IPS-15b (cell line): ENCODE measurements around the gene RGL3.

ENCODE experiments used
- H3K27me3 ChIP-seq: one replicate; pipeline ENCODE4 v1.6.1; 2013; ENCODE audit warnings: low read length; ENCODE audit not compliant: control insufficient read depth, insufficient read depth
- H3K36me3 ChIP-seq: one replicate; pipeline ENCODE4 v1.6.1; 2013; ENCODE audit warnings: low read length; ENCODE audit not compliant: control insufficient read depth, insufficient read depth
- H3K4me1 ChIP-seq: one replicate; pipeline ENCODE4 v1.6.1; 2013; ENCODE audit warnings: mild to moderate bottlenecking, low read length; ENCODE audit not compliant: control insufficient read depth, insufficient read depth
- H3K4me3 ChIP-seq: one replicate; pipeline ENCODE4 v1.5.1; 2013; ENCODE audit warnings: low read depth, low read length
- H3K9ac ChIP-seq: one replicate; pipeline ENCODE4 v1.6.1; 2013; ENCODE audit warnings: low read depth, mild to moderate bottlenecking, low read length
- H3K9me3 ChIP-seq: one replicate; pipeline ENCODE4 v1.6.1; 2013; ENCODE audit warnings: mild to moderate bottlenecking, low read length; ENCODE audit not compliant: control insufficient read depth, insufficient read depth

The RGL3 gene

GRCh38 chr19:11425719-11426457 lies 6.8 kb upstream of the RGL3 start:
- Histone ChIP-seq H3K4me3 (no peak overlapping the region), H3K4me1 (peaks cover 2% of the 10 kb centered on the region), H3K27me3 (peaks cover 11% of the 10 kb centered on the region), H3K36me3 (no peaks in the 10 kb centered on the region), H3K9me3 (no peaks in the 10 kb centered on the region), H3K9ac (no peak overlapping the region)

DNA sequence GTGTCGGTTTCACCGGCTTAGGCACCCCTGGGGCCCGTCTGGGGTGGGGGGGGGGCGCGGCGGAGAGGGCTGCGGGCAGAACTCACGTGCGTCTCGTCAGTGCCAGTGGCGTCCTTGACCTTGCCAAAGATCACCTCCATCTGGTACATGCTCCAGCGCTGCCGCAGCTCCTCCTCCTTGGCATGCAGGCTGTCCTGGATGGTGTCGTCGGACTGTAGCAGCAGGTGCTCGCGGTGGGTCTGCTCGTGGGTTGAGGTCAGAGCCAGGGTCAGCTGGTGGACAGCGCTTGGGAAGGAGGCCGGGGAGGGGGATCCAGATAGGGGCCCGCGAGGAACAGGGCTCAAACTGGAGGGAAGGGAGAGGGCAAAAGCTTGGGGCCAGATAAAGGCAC lies 4.7 kb upstream of the RGL3 start:
- peaks cover 4% of the 10 kb centered on the region for H3K4me1 ChIP-seq
- peaks cover 22% of the 10 kb centered on the region for H3K27me3 ChIP-seq
- no peak overlapping the region for H3K4me3 ChIP-seq
- H3K9ac ChIP-seq, result no peak overlapping the region
- H3K36me3 ChIP-seq, result no peaks in the 10 kb centered on the region
- no peaks in the 10 kb centered on the region for H3K9me3 ChIP-seq

DNA sequence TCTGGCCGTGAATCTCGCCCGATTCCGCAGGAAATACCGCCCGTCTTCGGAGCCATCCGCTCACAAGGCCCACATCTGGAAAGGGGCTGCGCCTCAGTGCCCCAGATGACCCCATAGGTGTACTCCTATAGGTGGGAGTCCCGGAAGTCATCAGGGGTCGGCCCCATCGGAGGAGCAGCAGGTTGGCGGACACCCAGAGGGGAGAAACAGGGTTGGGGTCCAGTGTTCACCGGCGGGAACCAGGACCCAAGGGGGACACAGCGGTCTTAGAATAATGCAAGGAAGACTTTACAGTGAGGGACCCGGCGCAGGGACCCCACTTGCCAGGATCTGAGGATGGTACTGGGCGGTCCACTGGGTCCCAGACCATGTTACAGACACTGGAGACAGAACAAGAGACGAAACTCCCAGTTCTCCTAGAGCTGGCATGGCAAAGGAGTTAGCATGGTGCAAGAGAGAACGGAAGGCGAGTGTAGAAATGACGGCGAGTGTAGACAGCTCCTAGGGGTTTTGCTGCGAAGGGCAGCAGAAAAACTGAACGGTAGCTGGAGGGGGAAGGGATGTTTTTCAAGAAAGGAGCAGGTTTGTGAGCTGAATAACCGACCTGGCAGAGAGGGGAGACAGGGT lies 4.2 kb upstream of the RGL3 start:
- H3K36me3 ChIP-seq, result no peaks in the 10 kb centered on the region
- H3K27me3 ChIP-seq, result peaks cover 22% of the 10 kb centered on the region
- H3K9me3 ChIP-seq, result no peaks in the 10 kb centered on the region
- no peak overlapping the region for H3K9ac ChIP-seq
- H3K4me3 ChIP-seq, result peak overlapping the region; percentile 72
- peaks cover 4% of the 10 kb centered on the region for H3K4me1 ChIP-seq

- H3K4me3 ChIP-seq, result peak overlapping the region; percentile 72
- no peaks in the 10 kb centered on the region for H3K9me3 ChIP-seq
- H3K36me3 ChIP-seq, result no peaks in the 10 kb centered on the region
- H3K9ac ChIP-seq, result peak overlapping the region; percentile 47
- H3K27me3 ChIP-seq, result peaks cover 22% of the 10 kb centered on the region
- H3K4me1 ChIP-seq, result peaks cover 4% of the 10 kb centered on the region
Measured at GRCh38 chr19:11422163-11423065, 3.3 kb upstream of the RGL3 start.

GRCh38 chr19:11421371-11422098 lies 2.4 kb upstream of the RGL3 start:
- Histone ChIP-seq H3K9me3 (no peaks in the 10 kb centered on the region), H3K9ac (peak overlapping the region; percentile 60), H3K36me3 (no peaks in the 10 kb centered on the region), H3K27me3 (peaks cover 22% of the 10 kb centered on the region), H3K4me1 (peaks cover 4% of the 10 kb centered on the region), H3K4me3 (peak overlapping the region; percentile 72)

GRCh38 chr19:11420429-11421370 lies 1.6 kb upstream of the RGL3 start:
- no peak overlapping the region for H3K9ac ChIP-seq
- no peaks in the 10 kb centered on the region for H3K9me3 ChIP-seq
- H3K36me3 ChIP-seq, result no peaks in the 10 kb centered on the region
- H3K4me3 ChIP-seq, result peak overlapping the region; percentile 72
- H3K4me1 ChIP-seq, result peaks cover 4% of the 10 kb centered on the region
- H3K27me3 ChIP-seq, result peaks cover 22% of the 10 kb centered on the region

- Histone ChIP-seq H3K27me3 (peaks cover 14% of the 10 kb centered on the region), H3K36me3 (no peaks in the 10 kb centered on the region), H3K9ac (no peak overlapping the region), H3K4me1 (peaks cover 2% of the 10 kb centered on the region), H3K9me3 (no peaks in the 10 kb centered on the region), H3K4me3 (peak overlapping the region; percentile 89)
Measured at GRCh38 chr19:11418094-11418548, 993 bp downstream of the RGL3 start.

DNA sequence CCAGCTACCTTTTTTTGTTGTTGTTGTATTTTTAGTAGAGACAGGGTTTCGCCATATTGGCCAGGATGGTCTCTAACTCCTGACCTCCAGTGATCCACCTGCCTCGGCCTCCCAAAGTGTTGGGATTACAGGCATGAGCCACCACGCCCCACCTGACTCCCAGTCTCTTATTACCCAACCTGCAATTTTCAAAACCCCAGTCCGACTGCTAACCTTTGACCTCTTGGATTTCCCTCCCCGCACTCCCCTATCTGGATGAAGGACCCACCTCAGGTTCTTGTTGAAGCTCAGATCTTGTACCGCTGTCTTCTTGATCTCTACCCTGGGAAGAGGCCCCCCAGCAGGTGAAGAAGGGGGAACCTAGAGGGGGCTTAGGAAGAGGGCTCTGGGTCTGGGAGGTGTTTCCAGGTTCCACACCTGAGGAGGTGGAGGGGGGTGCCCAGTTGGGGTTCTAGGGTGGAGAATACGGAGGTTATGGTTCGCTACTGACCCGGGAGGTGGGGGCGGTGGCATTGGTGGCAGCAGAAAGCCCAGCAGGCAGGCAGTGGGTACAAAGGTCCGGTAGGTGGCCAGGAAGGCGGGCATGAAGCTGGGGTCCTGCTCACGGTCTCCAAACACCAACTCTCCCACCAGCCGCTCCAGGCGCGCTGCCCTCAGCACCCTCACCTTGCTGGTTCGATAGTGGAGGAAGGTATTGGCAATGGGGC lies 2.6 kb downstream of the RGL3 start:
- H3K4me3 ChIP-seq, result no peak overlapping the region
- peaks cover 2% of the 10 kb centered on the region for H3K4me1 ChIP-seq
- H3K9ac ChIP-seq, result no peak overlapping the region
- H3K36me3 ChIP-seq, result no peaks in the 10 kb centered on the region
- H3K27me3 ChIP-seq, result peaks cover 11% of the 10 kb centered on the region
- H3K9me3 ChIP-seq, result no peaks in the 10 kb centered on the region

GRCh38 chr19:11414544-11414943 lies 4.6 kb downstream of the RGL3 start:
- H3K4me3 ChIP-seq, result no peak overlapping the region
- H3K4me1 ChIP-seq, result no peaks in the 10 kb centered on the region
- no peaks in the 10 kb centered on the region for H3K9me3 ChIP-seq
- no peaks in the 10 kb centered on the region for H3K36me3 ChIP-seq
- peaks cover 2% of the 10 kb centered on the region for H3K27me3 ChIP-seq
- H3K9ac ChIP-seq, result no peak overlapping the region

DNA sequence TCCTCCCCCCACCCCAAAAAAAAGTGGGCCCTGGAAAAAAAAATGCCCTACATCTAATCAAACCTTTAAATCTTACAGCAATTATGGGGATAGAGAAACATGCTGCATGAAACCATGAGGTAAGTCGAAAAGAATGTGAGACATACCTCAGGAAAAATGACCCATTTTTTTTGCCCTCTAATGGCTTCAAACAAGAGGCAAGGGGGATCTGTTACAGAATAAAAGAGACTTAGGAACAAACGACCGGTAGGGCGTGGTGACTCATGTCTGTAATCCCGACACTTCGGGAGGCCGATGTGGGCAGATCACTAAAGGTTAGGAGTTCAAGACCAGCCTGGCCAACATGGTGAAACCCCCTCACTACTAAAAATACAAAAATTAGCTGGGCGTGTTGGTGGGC lies 8.4 kb downstream of the RGL3 start:
- no peaks in the 10 kb centered on the region for H3K4me1 ChIP-seq
- H3K4me3 ChIP-seq, result no peak overlapping the region
- no peaks in the 10 kb centered on the region for H3K36me3 ChIP-seq

More for the DNA sequence above, 8.4 kb downstream of the RGL3 start:
- H3K9me3 ChIP-seq, result no peaks in the 10 kb centered on the region
- H3K9ac ChIP-seq, result no peak overlapping the region
- H3K27me3 ChIP-seq, result no peaks in the 10 kb centered on the region
